ENCODE measurements around the gene ATAD1. TPM values are rescaled to one million over a fixed set of nuclear protein-coding genes. Genes with fewer than 3 reads are reported as not detected.
"Not testable (repeated sequence)": the region's sequence is repeated elsewhere in the genome, so short reads cannot be mapped to it uniquely, and the experiment has no call there.

ATAD1 gene
- total RNA-seq, 2 donors from 2014 or later = 48.3 to 65.2 TPM

DNA sequence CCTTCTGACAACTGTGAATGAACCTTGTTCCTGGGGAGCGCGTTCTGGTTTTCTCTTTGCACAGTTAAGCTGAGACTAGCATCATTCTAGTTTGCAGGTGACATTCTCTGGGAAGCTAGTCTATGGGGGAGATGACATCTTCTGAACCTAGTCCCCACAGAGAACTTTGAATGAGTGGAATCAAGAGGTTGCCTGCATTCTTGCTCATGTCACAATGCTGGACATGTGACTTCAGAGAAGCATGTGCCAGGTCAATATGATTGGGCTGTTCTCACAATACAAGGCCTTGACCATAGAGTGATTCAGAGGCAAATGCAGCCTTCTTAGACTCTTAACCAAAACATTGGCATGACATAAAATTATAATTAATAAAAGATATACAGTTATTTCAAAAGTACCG lies 23.2 kb upstream of the ATAD1 start:
- Mint-ChIP-seq H3K27ac (no peak overlapping the region), H3K36me3 (no peaks in the 10 kb centered on the region), H3K4me1 (ENCODE audit: low read depth in 2 of 2) (no peaks in the 10 kb centered on the region), H3K27me3 (peaks cover 0 to 2% of the 10 kb centered on the region in 2 donors), H3K4me3 (no peak overlapping the region), H3K9me3 (no peaks in the 10 kb centered on the region)
- ATAC-seq (no peak), DNase-seq (ENCODE audit: low spot score) (no peak)

DNA sequence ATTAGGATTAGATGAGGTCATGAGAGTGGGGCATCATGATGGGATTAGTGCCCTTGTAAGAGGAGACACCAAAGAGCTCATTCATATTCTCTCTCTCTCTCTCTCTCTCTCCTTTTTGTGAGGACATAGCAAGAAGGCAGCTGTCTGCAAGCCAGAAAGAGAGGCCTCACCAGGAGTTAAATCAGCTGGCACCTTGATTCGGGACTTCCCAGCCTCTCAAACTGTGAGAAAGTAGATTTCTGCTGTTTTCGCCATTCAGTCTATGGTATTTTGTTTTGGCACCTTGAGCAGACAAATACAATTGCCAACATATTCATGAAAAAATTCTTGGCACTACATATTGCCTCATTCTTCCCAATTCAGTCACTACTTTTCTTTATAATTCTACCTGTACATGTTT lies 20.6 kb upstream of the ATAD1 start:
- Mint-ChIP-seq H3K4me1 (ENCODE audit: low read depth in 2 of 2) (no peaks in the 10 kb centered on the region), H3K4me3 (no peak overlapping the region), H3K36me3 (no peaks in the 10 kb centered on the region), H3K27me3 (peaks cover 0 to 4% of the 10 kb centered on the region in 2 donors), H3K9me3 (no peaks in the 10 kb centered on the region), H3K27ac (no peak overlapping the region)
- ATAC-seq (no peak), DNase-seq (ENCODE audit: low spot score) (no peak)

- H3K4me3 Mint-ChIP-seq = no peak overlapping the region
- no peak overlapping the region for H3K27ac Mint-ChIP-seq
- H3K27me3 Mint-ChIP-seq = peaks cover 0 to 4% of the 10 kb centered on the region in 2 donors
- ATAC-seq (no peak), DNase-seq (ENCODE audit: low spot score) (no peak)
- no peaks in the 10 kb centered on the region for H3K36me3 Mint-ChIP-seq
- H3K4me1 Mint-ChIP-seq (ENCODE audit: low read depth in 2 of 2) = no peaks in the 10 kb centered on the region
- no peaks in the 10 kb centered on the region for H3K9me3 Mint-ChIP-seq
Observed at GRCh38 chr10:87837445-87837844, 19.4 kb upstream of the ATAD1 start.

- H3K9me3 Mint-ChIP-seq = no peaks in the 10 kb centered on the region
- peaks cover 3 to 4% of the 10 kb centered on the region in 2 donors for H3K4me1 Mint-ChIP-seq (ENCODE audit: low read depth in 2 of 2)
- DNase-seq (ENCODE audit: low spot score) = no peak
- no peaks in the 10 kb centered on the region for H3K36me3 Mint-ChIP-seq
- ATAC-seq = no peak
- peaks cover 0 to 4% of the 10 kb centered on the region in 2 donors for H3K27me3 Mint-ChIP-seq
- no peak overlapping the region for H3K4me3 Mint-ChIP-seq
- H3K27ac Mint-ChIP-seq = no peak overlapping the region
Observed at GRCh38 chr10:87836098-87836497, 18.1 kb upstream of the ATAD1 start.

- peaks cover 19 to 33% of the 10 kb centered on the region in 2 donors for H3K4me1 Mint-ChIP-seq (ENCODE audit: low read depth in 2 of 2)
- DNase-seq (ENCODE audit: low spot score) = no peak
- peak overlapping the region; percentile 24 for H3K4me3 Mint-ChIP-seq
- no peaks in the 10 kb centered on the region for H3K9me3 Mint-ChIP-seq
- no peaks in the 10 kb centered on the region for H3K27me3 Mint-ChIP-seq
- H3K27ac Mint-ChIP-seq = peak overlapping the region; percentile 15 to 63
- H3K36me3 Mint-ChIP-seq = no peaks in the 10 kb centered on the region
- peak; percentile 82 to 89 for ATAC-seq
Observed at GRCh38 chr10:87829986-87830729, 12.1 kb upstream of the ATAD1 start.

DNA sequence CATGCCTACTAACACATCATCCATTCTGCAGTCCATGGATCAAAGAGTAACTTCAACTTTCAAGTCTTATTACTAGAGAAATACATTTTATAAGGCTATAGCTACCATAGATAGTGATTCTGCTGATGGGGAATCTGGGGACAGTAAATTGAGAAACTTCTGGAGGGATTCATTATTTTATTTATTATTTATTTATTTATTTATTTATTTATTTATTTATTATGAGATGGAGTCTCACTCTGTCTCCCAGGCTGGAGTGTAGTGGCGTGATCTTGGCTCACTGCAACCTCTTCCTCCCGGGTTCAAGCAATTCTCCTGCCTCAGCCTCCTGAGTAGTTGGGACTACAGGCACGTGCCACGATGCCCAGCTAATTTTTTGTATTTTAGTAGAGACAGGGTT lies 11.0 kb upstream of the ATAD1 start:
- H3K36me3 Mint-ChIP-seq; ATAC-seq; H3K4me3 Mint-ChIP-seq; DNase-seq (ENCODE audit: low spot score); H3K27me3 Mint-ChIP-seq; H3K9me3 Mint-ChIP-seq; H3K27ac Mint-ChIP-seq: not testable (repeated sequence)
- H3K4me1 Mint-ChIP-seq (ENCODE audit: low read depth in 2 of 2) = peaks cover 19 to 33% of the 10 kb centered on the region in 2 donors

- H3K9me3 Mint-ChIP-seq = no peaks in the 10 kb centered on the region
- peaks cover 19 to 33% of the 10 kb centered on the region in 2 donors for H3K4me1 Mint-ChIP-seq (ENCODE audit: low read depth in 2 of 2)
- no peak overlapping the region for H3K27ac Mint-ChIP-seq
- ATAC-seq = peak in 1 of 2 donors; percentile 33
- H3K36me3 Mint-ChIP-seq = no peaks in the 10 kb centered on the region
- DNase-seq (ENCODE audit: low spot score) = no peak
- no peaks in the 10 kb centered on the region for H3K27me3 Mint-ChIP-seq
- H3K4me3 Mint-ChIP-seq = no peak overlapping the region
Observed at GRCh38 chr10:87827681-87828080, 9.7 kb upstream of the ATAD1 start.

- no peak overlapping the region for H3K4me3 Mint-ChIP-seq
- no peak overlapping the region for H3K27ac Mint-ChIP-seq
- H3K36me3 Mint-ChIP-seq = no peaks in the 10 kb centered on the region
- DNase-seq (ENCODE audit: low spot score) = no peak
- peaks cover 19 to 33% of the 10 kb centered on the region in 2 donors for H3K4me1 Mint-ChIP-seq (ENCODE audit: low read depth in 2 of 2)
- ATAC-seq = no peak
- H3K9me3 Mint-ChIP-seq = no peaks in the 10 kb centered on the region
- peaks cover 0 to 2% of the 10 kb centered on the region in 2 donors for H3K27me3 Mint-ChIP-seq
Observed at GRCh38 chr10:87826653-87827052, 8.6 kb upstream of the ATAD1 start.

DNA sequence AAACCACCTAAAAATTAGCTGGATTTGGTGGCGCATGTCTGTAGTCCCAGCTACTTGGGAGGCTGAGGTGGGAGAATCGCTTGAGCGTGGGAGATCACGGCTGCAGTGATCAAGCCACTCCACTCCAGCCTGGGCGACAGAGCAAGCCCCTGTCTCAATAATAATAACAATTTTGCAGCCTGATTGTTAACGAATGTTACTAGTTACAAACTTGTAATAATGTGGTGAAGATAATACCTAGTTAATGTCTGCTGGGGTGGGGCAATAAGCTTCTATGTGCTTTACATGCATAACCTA lies 1.2 kb upstream of the ATAD1 start:
- Mint-ChIP-seq H3K36me3 (no peaks in the 10 kb centered on the region), H3K27me3 (peaks cover 0 to 2% of the 10 kb centered on the region in 2 donors), H3K4me3 (no peak overlapping the region), H3K27ac (peak overlapping the region in 1 of 2 donors; percentile 93), H3K4me1 (ENCODE audit: low read depth in 2 of 2) (peaks cover 26 to 39% of the 10 kb centered on the region in 2 donors), H3K9me3 (no peaks in the 10 kb centered on the region)
- ATAC-seq (no peak), DNase-seq (ENCODE audit: low spot score) (no peak)

DNA sequence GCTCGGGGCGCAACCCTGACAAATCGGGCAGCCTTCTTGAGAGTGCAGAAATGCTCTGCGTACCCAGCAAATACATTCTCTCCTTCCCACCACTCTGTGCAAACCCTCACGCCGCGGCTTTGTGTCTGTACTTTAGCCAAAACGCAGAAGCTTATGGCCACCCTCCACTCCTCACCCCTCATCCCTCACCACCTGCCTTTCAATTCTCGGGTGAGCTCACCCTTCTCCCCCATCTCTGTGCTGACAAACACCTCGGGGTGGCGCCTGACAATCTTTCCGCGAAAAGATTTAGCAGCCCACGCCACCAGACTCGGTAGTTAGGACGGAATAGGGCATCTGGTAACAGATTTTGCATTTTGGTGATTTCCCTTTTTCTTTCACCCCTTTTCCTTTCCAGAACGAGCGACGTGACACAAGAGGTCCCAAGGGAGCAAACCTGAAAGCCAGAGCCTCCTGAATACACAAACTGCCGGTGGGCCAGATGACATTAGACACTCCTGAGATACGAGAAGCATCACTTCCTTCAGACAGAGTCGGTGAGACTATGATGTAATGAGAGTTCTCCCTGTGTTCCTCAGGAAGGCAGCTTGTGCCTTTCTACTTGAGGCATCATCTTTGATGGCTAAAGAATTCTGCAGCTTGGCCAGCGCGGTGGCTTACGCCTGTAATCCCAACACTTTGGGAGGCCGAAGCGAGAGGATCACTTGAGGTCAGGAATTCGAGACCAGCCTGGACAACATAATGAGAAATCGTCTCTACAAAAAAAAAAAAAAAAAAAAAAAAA lies 671 bp upstream of the ATAD1 start:
- Mint-ChIP-seq H3K27me3 (peaks cover 0 to 2% of the 10 kb centered on the region in 2 donors), H3K27ac (peak overlapping the region; percentile 93 to 99), H3K36me3 (no peaks in the 10 kb centered on the region), H3K9me3 (no peaks in the 10 kb centered on the region), H3K4me1 (ENCODE audit: low read depth in 2 of 2) (peaks cover 26 to 39% of the 10 kb centered on the region in 2 donors), H3K4me3 (peak overlapping the region; percentile 96)
- DNase-seq (ENCODE audit: low spot score) = peak; percentile 69
- peak; percentile 64 to 74 for ATAC-seq

DNA sequence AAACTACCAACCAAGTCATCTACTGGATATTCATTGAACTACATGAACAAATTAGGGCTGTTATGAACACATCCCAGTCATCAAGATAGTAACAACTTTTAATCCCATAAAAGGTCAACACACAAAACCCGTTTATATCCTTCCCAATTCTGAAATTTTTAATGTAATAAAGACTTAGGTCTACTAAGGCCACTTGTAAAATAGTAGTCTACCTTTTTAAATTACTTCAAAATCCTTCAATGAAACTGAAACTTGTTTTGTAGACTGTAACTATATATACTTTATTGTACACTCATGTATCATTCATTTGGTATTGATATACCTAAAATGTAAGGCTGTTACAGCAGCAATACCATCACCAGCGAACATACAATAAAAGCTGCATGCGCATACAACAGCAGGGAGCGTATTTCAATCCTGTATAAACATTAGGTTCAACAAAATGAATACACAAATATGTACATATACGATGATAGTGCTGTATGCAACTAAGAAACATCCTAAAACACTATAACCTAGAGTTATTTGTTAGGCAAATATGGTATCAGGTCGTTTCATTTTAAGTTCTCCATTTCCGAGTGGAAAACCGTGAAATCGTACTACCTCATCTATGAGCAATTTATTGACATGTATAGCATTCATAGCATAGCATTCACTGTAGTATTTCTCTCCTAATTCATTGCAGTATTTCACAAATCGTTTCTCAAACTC lies 973 bp downstream of the ATAD1 start:
- no peaks in the 10 kb centered on the region for H3K9me3 Mint-ChIP-seq
- ATAC-seq (no peak), DNase-seq (ENCODE audit: low spot score) (no peak)
- no peaks in the 10 kb centered on the region for H3K27me3 Mint-ChIP-seq
- peak overlapping the region; percentile 93 to 99 for H3K27ac Mint-ChIP-seq
- H3K36me3 Mint-ChIP-seq = peaks cover 1% of the 10 kb centered on the region
- H3K4me1 Mint-ChIP-seq (ENCODE audit: low read depth in 2 of 2) = peaks cover 26 to 39% of the 10 kb centered on the region in 2 donors
- peak overlapping the region; percentile 96 for H3K4me3 Mint-ChIP-seq

DNA sequence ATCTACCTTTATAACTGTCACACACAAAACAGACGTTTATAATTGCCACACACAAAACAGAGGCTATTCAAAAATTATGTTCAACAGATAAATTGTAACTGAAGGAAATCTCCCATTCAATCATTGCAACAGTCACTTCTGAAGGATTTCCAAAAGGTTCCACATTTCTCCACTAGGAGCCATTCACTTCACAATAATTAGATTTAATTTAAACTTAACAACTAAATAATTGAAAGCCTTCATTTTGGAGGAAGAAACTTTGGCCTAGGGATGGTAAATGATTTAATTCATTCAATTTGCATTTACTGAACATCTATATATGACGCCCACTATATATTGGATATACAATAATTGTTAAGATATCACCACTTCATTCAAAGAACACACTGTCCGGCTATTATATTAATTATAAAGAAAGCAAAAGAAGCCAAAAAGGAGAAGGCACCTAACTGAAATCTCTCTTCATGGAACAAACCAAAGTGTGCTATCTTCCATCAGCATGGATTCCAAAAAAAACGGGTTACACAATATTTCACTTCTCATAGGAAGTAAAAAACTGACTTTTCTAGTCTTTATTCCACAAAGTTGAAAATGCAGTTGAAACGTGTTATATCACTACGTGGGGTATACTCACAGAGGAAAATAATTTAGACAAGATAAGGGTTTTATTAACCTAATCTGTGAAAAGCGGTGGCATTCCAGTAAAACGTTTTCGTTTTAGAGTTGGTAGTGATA lies 1.7 kb downstream of the ATAD1 start:
- DNase-seq (ENCODE audit: low spot score) (no peak), ATAC-seq (no peak)
- Mint-ChIP-seq H3K9me3 (no peaks in the 10 kb centered on the region), H3K4me1 (ENCODE audit: low read depth in 2 of 2) (peaks cover 31 to 46% of the 10 kb centered on the region in 2 donors), H3K27me3 (no peaks in the 10 kb centered on the region), H3K27ac (peak overlapping the region; percentile 93 to 99), H3K36me3 (peaks cover 8% of the 10 kb centered on the region), H3K4me3 (peak overlapping the region; percentile 96)

- no peak overlapping the region for H3K4me3 Mint-ChIP-seq
- DNase-seq (ENCODE audit: low spot score) = no peak
- ATAC-seq = no peak
Observed at GRCh38 chr10:87804939-87805569, 13.0 kb downstream of the ATAD1 start.

More at GRCh38 chr10:87804939-87805569, 13.0 kb downstream of the ATAD1 start:
- no peaks in the 10 kb centered on the region for H3K27me3 Mint-ChIP-seq
- H3K4me1 Mint-ChIP-seq (ENCODE audit: low read depth in 2 of 2) = peaks cover 28 to 35% of the 10 kb centered on the region in 2 donors
- no peak overlapping the region for H3K27ac Mint-ChIP-seq
- no peaks in the 10 kb centered on the region for H3K9me3 Mint-ChIP-seq
- H3K36me3 Mint-ChIP-seq = peaks cover 58% of the 10 kb centered on the region
